HG02973 (cell line): ENCODE data around the gene CNOT2.

Experiments
- ATAC-seq: cut with Tn5 transposase; IDR thresholded peaks from one replicate; pipeline ENCODE4 v1.9.1; 2021; ENCODE audit warnings: moderate library complexity; ENCODE audit not compliant: unreplicated experiment

The CNOT2 gene, protein sequence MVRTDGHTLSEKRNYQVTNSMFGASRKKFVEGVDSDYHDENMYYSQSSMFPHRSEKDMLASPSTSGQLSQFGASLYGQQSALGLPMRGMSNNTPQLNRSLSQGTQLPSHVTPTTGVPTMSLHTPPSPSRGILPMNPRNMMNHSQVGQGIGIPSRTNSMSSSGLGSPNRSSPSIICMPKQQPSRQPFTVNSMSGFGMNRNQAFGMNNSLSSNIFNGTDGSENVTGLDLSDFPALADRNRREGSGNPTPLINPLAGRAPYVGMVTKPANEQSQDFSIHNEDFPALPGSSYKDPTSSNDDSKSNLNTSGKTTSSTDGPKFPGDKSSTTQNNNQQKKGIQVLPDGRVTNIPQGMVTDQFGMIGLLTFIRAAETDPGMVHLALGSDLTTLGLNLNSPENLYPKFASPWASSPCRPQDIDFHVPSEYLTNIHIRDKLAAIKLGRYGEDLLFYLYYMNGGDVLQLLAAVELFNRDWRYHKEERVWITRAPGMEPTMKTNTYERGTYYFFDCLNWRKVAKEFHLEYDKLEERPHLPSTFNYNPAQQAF

DNA sequence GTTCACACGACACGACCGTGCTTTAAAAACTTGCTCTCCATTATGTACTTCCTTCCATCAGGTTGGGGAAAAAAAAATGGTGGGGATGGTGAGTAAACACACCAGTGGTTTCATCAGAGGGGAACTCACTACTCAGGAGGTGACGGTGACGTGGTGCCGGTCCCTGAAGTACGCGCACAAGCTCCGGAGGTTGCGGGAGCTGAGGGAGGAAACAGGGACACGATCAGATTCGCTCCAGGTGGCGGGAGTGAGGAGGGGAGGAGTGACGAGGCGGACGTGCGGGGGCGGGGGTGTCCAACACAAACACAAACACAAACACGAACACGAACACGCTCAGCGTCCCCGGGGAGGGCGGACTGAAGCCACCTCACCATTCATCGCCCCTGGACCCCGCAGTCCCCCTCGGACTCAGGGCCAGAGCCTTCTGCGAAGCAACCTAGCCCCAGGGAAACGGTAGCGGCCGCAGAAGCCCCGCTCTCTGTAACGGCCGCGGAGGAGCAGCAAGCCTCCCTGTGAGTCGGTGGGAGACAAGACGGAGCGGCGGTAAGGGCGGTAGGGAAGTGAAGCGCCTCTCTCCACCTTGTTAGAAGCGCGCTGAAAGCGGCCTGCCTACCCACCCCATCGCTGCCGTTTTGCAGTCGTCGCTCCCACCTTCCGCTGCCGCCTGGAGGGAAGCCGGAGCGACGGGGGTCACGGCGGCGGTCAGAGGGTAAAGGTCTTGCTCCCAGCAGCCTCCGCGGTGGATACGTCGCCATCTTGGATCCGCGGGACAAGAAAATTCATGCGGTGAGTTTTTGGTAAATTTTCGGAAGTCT, at the start of gene CNOT2:
TSS of gene CNOT2 (plus strand) at position 739 of the 815 bp plus-strand sequence. CDS start 34,794 bp downstream, outside the sequence.
- peak; percentile 65 for ATAC-seq

DNA sequence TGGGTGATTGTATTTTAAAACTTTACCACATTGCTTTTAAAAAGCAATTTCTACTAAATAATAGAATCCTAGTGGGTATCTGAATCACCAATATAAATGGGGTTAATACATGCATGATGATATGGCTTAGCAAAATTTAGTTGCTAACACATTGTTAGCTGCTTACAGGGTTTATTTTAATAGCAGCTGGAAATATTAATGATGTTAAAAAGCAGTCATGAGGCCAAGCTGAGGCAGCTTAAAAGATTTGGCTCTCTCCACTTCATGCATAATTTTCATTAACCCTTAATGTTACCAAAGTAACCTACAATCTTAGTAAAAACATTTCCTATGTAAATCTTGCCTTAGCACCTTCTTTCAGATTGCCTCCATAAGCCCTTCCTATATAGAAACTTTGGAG, 49.2 kb upstream of the CNOT2 start:
- no peak for ATAC-seq

DNA sequence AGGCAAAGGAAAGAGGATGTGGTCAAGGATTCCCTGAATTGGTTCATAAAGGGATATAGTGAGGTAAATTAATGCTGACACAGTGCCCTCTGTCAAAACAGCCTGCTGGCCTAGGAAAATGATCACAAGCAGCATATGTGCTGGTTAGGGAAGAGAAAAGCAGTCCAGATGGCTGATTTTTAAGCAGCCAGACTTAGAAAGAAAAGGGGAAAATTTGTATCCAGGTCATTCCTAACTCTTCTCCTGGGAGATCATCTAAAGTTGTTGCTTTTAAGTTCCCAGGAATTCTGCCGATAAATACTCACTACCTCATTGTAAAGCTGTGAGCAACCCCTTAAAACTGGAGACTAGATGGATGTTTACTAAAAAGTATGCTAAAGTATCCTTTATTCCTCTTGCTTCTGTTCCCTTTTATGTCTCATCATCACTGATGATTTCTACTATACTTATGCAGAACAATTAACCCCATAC, 46.4 kb upstream of the CNOT2 start:
- ATAC-seq, result no peak

DNA sequence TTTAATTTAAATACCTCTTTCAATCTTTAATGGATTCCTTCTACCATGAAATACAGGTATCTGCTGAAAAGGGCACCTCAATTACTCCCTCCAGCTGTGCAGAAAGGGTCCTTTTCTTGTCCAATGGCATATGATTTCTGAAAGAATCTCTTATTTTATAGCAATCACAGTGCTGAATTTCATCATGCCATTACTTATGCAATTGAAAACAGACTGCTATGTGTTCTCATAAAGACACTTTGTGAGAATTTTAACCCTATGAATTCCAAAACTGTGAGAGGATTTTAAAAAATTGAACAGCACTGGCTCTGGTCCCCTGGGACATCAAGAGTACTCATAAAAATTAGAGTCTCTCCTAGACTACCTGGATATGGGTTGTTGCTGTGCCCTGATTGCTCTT, 45.9 kb upstream of the CNOT2 start:
- no peak for ATAC-seq

DNA sequence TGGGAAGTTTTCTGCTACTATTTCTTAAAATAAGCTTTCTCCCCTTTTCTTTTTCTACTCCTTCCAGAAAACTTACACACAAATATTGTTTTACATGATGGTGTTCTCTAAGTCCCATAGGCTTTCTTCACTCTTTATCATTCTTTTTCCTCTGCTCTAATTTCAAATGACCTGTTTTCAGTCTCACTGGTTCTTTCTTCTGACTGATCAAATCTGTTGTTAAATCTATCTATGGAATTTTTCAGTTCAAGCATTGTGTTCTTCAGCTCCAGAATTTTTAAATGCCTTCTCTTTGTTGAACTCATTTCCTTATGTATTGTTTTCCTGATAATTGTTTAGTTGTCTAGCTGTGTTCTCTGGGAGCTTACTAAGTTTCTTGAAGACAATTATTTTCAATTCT, 29.5 kb upstream of the CNOT2 start:
- no peak for ATAC-seq

DNA sequence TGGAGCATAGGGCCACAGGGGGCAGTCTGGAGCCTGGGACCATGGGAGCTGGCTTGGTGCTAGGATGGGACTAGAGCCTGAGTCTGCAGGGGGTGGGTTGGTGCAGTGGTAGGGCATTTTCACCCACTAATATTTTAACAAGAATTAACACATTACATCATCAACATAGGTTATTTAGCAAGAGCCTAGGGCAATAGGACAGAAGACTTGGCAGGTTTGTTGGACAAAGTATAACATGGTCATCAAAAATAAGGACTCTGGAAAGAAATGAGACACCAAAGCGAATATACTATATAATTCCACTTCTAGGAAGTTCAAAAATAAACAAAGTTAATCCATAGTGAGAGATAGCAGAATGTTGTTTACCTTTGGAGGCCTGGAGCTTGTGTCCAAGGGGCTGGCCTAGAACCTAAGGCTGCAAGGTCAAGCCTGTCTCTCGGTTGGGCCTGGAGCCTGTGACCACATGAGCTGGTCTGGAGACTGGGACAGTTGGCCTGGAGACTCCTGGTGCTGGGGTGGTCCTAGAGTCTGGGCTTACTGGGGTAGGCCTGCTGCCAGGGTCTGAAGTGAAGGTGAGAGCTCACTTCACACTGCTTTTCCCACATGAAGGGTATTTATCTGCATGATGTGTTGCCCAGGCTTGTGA, 28.1 kb upstream of the CNOT2 start:
- no peak for ATAC-seq

DNA sequence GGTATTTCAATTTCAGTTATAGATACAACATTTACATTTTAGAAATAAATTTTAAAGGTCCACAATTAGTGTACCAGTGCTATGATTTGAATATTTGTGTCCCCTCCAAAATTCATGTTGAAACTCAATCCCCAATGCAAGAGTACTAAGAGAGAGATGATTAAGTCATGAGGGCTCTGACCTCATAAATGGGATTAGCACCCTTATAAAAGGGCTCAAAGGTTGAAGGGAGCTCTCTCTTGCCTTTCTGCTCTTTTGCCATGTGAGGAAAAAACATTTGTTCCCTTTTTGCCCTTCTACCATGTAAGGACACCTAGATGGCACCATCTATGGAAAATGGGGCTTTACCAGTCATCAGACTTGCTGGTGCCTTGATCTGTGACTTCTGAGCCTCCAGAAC, 25.8 kb upstream of the CNOT2 start:
- ATAC-seq, result no peak

DNA sequence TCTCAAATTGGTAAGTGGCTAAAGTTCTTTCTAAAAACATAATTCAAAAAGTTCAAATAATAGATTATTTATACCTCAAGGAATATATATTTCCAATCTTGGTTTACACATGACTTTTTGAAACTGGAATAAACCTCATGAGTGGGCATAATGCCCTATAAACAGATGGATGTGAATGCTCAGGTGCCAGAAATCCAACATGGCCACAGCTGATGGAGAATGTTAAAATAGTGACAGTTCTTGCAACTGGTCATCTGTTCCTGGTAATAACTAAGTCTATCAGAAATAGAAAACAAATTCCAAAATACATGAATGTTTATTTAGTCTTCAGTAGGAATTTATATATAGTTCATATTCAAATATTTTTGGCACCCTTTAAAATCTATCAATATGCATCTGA, 21.6 kb upstream of the CNOT2 start:
- ATAC-seq, result no peak

DNA sequence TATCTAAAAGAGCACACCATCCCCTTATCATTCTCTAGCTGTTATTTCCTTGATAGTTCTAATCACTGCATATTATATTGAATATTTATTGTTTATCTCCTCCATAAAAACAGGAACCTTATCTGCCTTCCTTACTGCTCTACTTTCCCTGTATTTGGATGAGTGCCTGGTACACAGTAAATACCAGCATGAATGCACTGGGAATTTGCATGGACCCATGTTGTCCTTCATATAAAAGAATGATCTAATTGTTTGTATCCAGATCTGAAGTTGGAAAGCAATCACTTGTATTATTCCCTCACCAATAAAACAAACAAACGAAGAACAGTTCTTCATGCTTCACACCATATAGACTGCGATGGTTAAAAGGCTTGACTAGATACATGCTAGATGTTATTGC, 15.3 kb upstream of the CNOT2 start:
- no peak for ATAC-seq

DNA sequence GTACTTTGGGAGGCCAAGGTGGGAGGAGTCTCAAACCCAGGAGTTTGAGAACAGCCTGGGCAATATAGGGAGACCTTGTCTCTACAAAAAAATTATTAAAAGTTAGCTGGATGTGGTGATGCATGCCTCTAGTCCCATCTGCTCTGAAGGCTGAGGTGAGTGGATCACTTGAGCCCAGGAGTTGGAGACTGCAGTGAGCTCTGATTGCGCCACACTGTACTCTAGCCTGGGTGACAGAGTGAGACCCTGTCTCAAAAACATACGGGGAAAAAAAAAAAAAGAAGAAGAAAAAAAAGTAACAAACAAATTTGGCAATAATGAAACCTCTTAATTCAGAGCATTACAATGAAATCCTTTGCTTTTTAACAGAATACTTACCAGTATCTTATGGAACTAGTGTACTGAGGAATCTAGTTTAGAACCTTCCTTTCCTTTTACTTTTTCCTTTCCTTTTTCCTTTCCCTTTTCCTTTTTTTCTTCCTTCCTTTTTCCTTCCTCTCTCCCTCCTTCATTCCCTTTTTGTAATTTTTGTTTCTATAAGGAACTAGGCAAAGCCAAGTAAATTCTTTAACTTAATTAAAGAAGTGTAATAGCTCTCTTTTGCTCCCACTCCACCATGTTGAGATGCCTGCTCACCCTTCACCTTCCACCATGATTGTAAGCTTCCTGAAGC, 12.2 kb upstream of the CNOT2 start:
- ATAC-seq, result no peak

DNA sequence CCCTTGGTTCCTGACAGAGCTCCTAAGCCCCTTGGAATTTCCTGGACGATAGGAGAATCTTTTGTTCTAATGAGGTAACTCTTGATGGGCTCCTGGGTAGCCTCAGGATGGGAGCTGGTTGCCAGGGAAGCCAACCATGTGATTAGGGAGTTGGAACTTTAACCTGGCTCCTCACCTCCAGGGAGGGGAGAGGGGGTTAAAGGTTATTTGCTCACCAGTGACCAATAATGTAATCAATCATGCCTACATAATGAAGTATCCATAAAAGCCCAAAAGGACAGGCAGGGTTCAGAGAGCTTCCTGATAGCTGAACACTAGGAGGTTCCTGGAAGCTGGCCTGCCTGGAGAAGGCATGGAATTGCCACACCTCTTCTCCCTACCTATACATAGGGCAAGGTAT, 6.2 kb upstream of the CNOT2 start:
- ATAC-seq, result no peak

DNA sequence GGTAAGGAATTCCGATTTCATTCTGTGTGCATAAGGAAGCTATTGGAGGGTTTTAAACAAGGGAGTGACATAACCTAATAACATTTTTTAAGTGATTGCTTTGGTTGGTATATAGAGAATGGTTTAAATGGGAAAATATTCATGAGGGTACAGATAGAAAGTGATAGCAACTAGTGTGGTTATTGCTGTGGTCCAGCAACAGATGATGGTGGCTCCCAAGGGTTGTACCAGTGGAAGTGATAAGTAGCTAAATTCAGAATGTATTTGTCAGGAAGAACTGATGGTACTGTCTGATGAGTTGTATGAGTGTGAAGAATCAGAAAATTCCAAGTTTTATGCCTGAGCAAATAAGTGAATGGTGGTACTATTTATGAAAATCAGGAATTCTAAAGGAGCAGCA, 2.6 kb upstream of the CNOT2 start:
- no peak for ATAC-seq

DNA sequence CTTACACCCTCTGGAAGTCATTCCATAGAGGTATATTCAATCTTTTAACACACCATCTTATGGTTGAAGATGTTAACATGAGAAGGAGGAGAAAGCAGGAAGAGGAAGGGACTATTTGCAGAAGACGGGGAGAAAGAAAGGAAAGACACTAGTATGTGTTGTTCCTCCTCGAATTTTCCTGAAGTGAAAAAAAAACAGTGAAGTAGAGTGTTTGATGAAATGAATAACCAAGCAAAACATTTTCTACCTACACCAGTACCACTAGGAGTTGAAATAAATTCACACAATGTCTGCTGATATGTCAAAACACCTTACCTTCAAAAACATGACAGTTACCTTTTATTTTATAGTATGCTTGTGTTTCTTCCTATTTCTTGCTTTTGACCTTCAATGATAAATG, 1.4 kb upstream of the CNOT2 start:
- no peak for ATAC-seq

DNA sequence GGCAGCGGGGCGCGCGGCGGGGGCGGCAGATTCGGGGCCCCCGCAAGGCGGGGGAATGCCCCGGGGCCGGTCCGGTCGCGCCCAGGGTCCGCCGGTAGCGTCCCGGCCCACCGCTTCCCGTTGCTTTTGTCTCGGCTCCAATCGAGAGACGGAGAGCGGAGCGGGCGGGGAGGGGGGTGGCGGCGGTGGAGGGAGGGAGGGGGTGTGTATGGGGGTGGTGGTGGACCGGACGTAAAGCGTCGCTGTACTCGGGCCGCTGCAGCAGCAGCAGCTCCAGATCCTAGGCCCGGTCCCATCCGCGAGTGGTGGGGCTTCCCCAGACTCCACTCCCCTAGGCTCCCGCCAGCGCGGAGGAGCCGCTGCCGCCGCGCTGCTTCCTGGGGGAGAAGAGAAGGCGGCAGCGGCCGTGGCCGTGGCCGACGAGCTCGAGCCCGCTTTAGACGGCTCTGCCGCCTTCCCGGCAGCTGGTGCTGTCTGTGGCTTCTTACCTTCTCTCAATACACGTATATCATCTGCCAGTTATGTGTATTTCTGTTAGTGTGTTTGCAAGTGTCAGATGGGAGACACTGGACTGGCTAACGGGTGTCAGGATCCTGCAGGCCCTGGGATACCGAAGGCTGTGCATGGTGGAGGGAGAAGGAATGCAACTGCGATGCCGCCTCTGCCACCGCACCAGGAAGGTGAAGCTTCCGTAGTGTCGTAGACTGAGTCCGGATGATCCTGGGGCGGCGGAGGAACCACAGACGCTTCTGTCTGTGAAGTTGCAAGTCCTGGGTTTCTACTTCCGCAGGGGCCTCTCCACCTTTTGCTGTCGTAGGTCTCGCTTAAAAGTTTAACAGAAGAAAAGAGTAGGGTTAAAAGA, 508 bp downstream of the CNOT2 start:
- ATAC-seq, result peak; percentile 51

DNA sequence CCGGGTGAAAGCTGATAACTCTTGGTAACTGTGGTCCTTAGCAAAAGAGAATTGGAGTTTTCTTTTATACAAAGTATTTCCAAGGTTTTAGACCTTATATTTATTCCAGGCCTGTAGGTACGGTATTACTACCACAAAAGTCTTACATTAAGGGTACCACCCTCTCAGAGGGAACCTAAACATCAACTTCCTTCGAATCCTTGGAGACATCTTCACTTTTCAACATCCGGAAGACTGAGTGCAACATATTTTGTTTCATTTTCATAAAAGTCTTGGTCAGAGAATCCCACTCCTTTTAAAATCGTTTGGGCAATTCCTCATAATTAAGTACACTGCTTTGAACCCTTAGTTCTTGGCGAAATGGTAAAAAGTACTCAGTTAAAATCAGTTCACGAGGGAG, 1.2 kb downstream of the CNOT2 start:
- ATAC-seq, result no peak

DNA sequence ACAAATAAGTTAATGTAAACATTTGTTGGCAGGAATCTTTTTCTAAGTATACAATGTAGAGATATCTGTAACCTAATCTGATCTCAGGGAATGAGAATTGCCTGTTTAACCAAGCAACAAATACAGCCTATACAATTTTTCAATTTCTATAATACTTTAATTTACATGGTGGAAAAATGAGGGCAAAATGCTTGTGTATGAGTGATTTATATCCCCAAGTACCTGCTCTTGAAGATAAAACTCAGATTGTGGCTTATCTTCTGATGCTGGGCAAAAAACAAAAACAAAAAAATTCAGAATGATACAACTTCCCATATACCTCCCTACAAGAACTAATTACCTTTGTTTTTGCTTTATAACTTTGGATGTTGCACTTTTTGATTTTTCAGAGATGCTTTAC, 2.2 kb downstream of the CNOT2 start:
- no peak for ATAC-seq

DNA sequence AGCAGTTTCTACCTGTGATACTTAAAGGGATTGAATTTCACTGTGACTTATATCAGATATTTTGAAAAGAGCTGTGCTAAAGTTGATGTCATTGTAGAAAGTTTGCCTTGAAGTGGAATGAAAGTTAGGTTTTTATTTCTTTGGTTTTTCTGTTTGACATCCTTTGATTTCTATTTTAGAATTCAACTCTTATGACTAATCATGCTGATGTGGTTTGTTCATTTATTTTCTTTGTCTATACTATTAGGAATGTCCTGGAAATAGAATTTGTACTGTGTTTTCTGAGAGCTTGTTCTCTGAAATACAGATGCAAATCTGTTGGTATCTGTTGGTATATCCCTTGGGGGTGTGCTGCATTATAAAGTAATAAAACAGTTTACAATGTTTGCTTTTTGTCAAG, 3.3 kb downstream of the CNOT2 start:
- ATAC-seq, result no peak

DNA sequence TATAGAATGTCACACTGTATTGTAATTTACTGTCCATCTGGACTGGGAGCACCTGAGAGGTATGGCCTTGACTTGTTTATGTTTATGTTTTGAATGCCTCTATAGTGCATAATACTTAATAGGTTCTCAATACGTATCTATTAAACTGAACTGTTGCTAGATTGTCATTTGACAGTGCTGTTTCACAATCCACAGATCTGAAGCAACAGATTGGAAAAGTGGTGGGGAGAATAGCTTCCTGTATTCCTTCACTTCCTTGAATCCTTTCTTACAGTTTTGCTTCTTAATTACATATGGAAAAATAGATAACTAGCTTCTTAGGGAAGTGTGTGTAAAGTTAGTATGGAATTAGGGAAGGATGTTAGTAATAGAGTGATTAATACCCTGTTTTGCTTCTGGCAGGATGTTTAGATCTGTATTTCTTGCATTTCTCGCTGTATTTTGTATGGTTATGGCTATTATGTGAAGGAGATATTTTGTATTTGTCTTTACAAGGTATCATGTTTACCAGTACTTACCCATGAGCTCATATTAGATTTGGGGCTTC, 4.5 kb downstream of the CNOT2 start:
- ATAC-seq, result no peak

DNA sequence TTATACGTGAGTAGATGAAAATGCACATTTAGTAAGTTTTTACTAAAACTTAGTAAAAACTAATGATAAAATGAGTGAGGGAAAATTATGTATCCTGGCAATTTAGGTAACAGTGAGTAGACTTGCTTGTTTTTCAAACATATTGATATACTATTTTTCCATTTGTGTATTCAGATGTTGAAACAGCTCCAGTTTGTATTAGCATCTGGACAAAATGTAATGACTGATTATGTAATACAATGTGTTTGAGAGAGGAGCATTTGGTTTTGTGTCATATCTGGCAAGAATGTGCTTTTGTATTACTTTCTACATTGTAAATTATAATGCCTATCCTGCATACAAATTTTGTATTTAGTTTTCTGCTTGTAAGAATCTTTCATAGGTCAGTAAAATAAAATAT, 5.6 kb downstream of the CNOT2 start:
- no peak for ATAC-seq

DNA sequence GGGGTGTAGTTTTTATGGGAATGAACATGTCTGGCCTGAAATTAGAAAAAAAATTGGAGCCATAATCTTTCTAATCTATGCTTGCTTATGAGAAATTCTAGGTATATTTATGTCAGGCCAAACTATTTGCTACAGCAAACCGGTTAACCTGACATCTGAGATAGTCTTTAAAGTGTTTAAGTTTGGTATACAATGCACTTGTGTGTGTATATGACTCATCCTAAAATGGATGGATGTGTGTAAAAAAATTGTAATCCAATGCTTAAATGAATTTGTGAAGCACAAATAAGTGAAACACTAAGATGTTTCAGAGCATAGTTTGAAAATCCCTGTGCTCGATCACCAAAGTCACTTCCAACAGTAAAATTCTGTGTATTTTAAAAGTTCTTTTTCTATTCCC, 6.7 kb downstream of the CNOT2 start:
- no peak for ATAC-seq
